ENCODE data around the gene TRAF1.

DNA sequence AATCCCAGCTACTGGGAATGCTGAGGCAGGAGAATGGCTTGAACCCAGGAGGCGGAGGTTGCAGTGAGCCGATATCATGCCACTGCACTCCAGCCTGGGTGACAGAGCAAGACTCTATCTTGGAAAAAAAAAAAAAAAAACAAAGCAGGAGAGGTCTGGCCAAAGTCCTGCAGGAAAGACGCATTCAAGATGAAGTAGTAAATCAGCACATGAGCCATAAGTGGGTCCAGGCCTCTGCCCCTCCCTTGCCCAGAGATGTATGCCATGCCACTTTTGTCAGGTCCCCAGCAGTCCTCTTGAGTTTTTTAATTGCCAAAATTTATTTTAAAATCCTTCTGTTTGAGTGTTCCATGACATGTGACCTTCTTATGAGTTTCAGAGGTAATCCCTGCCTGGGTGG, 41.1 kb downstream of the TRAF1 start:
- TF ChIP-seq POLR2AphosphoS5 (IDR thresholded peaks at IDR 0.05; ENCODE audit: low read depth, low read length), result no peak
- TF ChIP-seq TAF1 (IDR thresholded peaks at IDR 0.05; ENCODE audit: borderline replicate concordance, low read depth, low read length), result no peak
